ENCODE results near the gene PRPH2.

DNA sequence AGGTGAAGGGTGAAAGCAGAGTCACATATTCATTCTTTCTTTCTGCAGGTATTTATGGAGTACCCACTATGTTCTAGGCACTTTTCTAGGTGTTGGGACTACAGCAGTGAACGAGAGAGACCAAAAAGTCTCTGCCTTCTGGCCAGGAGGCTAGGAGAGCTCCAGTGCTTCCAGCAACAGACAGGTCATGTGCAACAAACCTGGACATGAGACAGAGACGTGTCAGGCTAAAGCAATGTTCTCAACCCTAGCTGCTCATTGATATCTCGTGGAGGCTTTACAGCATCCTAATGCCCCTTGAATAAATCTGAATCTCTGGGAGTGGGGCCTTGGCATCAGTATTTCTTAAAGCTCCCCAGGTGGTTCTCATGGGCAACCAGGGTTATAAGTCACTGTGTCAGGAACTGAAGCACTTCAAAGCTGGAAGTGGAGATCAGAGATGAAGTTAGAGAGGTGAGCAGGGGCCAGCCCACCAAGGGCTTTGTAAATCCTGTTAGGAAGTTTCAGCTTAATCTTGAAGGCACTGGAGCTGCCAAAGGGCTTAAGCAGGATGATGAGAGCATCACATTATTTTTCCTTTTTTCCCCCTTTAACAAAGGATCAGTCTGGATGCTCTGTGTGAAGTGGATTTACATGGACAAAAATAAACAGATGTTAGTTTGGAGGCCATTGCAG is 36.5 kb upstream of the PRPH2 start:
- TF ChIP-seq RCOR1 (conservative IDR thresholded peaks at IDR 0.05; ENCODE audit: low read depth, low read length) (no peak), YY1 (IDR thresholded peaks at IDR 0.05; ENCODE audit: low read depth, low read length) (no peak), NRF1 (conservative IDR thresholded peaks at IDR 0.05; ENCODE audit: low read depth, low read length) (no peak), CHD4 (IDR thresholded peaks at IDR 0.05) (no peak), BHLHE40 (IDR thresholded peaks at IDR 0.05; ENCODE audit: borderline replicate concordance in 1 of 2, low read depth in 2 of 2, low read length in 1 of 2) (no peak), RELA (IDR thresholded peaks at IDR 0.05; ENCODE audit: borderline replicate concordance, partially characterized antibody) (no peak), FOS (IDR thresholded peaks at IDR 0.05; ENCODE audit: borderline replicate concordance, extremely low read depth, insufficient read length) (no peak), TCF7 (IDR thresholded peaks at IDR 0.05; ENCODE audit: borderline replicate concordance) (no peak)
- TF ChIP-seq, protein P1, sequence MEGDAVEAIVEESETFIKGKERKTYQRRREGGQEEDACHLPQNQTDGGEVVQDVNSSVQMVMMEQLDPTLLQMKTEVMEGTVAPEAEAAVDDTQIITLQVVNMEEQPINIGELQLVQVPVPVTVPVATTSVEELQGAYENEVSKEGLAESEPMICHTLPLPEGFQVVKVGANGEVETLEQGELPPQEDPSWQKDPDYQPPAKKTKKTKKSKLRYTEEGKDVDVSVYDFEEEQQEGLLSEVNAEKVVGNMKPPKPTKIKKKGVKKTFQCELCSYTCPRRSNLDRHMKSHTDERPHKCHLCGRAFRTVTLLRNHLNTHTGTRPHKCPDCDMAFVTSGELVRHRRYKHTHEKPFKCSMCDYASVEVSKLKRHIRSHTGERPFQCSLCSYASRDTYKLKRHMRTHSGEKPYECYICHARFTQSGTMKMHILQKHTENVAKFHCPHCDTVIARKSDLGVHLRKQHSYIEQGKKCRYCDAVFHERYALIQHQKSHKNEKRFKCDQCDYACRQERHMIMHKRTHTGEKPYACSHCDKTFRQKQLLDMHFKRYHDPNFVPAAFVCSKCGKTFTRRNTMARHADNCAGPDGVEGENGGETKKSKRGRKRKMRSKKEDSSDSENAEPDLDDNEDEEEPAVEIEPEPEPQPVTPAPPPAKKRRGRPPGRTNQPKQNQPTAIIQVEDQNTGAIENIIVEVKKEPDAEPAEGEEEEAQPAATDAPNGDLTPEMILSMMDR (IDR thresholded peaks at IDR 0.05 in 2 of 3, conservative IDR thresholded peaks at IDR 0.05 in 1 of 3; ENCODE audit: control insufficient read depth in 2 of 3, extremely low read depth in 1 of 3, insufficient read depth in 1 of 3, low read depth in 3 of 3, low read length in 3 of 3): no peak
- TF ChIP-seq, protein P2, sequence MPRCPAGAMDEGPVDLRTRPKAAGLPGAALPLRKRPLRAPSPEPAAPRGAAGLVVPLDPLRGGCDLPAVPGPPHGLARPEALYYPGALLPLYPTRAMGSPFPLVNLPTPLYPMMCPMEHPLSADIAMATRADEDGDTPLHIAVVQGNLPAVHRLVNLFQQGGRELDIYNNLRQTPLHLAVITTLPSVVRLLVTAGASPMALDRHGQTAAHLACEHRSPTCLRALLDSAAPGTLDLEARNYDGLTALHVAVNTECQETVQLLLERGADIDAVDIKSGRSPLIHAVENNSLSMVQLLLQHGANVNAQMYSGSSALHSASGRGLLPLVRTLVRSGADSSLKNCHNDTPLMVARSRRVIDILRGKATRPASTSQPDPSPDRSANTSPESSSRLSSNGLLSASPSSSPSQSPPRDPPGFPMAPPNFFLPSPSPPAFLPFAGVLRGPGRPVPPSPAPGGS (IDR thresholded peaks at IDR 0.05; ENCODE audit: borderline replicate concordance, insufficient read depth, low read depth, low read length, poor library complexity, severe bottlenecking): no peak

All from GM12878 (cell line).